Measurements from ENCODE around the gene KEAP1. TPM values are rescaled to one million over a fixed set of nuclear protein-coding genes. Genes with fewer than 3 reads are reported as not detected.
"Not testable (repeated sequence)": the region's sequence is repeated elsewhere in the genome, so short reads cannot be mapped to it uniquely, and the experiment has no call there.

KEAP1 gene
- total RNA-seq (2022) (45.2 and 46.8 TPM in 2 replicates), Bru-seq, nascent RNA (percentile 57 among the genes with signal in this experiment), BruChase-seq, experiment 1, labeled RNA remaining after a 6-hour chase (percentile 63 among the genes with signal in this experiment), BruChase-seq, experiment 2, labeled RNA remaining after a 2-hour chase (percentile 71 among the genes with signal in this experiment)
- long read RNA-seq, transcript KEAP1-201 (6 exons, 2,955 nt) = minor isoform, 8 of 58 reads
- long read RNA-seq, transcript KEAP1-202 (6 exons, 2,648 nt) = major isoform, 26 of 58 reads
- long read RNA-seq, partial matches to known transcripts = 7 of 58 reads
- long read RNA-seq, other reads (novel, unspliced or antisense) = 17 of 58 reads

DNA sequence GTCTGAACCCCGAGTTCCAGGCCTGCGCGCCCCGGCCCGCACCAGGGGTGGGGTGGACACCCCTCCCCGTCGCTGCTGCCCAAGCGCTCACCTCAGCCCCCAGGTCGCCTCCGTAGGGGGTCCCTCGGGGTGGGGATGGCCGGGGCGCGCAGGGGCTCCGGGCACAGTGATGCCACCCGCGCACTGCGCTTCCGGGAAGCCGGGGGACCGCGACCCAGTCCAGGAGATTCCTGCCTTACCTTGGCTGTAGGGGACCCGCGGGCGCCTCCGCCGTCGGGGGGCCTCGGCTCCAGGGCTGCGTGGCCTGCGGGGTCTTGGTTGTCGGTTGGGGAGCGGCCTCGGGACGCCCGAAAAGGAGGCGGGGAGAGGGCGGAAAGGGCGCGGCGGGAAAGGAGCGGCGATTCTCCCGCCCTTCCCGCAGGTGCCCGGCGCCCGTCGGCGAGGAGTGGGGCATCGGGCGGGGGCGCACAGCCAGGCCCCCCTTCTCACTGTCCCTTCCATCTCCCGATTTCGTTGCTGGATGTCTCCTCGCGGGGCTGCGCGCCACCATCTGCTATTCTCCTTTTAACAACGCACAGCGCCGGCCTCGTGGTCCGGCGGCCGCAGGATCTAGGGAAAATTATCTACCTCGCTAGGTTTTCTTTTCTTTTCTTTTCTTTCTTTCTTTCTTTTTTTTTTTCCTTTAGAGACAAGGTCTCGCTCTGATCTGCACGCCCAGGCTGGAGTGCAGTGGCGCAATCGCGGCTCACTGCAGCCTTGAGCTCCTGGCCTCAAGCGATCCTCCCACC lies at the start of gene KEAP1:
TSS of gene KEAP1 (minus strand) at position 355 of the 788 bp plus-strand sequence. CDS start 3,323 bp downstream, outside the sequence.
- peak; percentile 49 for DNase-seq

DNA sequence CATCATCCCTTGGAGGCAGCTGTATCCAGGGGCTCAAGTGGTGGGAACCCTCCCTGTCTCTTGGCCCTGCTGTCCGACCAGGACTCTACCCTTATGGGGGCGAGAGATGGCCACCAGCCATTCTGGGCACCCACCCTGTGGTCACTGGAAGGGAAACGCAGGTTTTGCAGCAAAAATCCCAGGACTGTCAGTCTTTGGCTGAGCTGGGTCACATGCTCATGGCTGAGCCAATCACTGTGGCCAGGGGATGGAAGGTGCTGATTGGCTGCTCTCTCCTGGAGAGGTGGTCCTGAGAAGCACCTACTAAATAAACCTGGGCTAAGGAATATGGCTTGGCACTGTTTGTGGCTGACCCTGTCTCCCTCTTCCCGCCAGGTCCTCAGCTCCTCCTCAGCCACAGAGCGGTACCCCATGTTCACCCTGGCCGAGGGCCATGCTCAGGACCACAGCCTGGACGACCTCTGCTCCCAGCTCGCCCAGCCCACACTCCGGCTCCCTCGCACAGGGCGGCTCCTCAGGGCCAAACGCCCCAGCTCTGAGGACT lies 49.4 kb upstream of the KEAP1 start:
- intact Hi-C loops (cut with micrococcal nuclease; ENCODE audit: unreplicated experiment) = no loop called here
- CTCF ChIA-PET = interaction anchor here (0.8 kb wide), 1 partner anchor 74 kb away, joined by 3 read pairs; no protein-coding TSS in a partner anchor
- Mint-ChIP-seq H3K4me1 (ENCODE audit: low read depth, unreplicated experiment) (no peaks in the 10 kb centered on the region), H3K36me3 (ENCODE audit: insufficient read depth, unreplicated experiment) (peaks cover 27% of the 10 kb centered on the region), H3K9me3 (ENCODE audit: low read depth, unreplicated experiment) (no peaks in the 10 kb centered on the region), H3K4me3 (ENCODE audit: low read depth, unreplicated experiment) (no peak overlapping the region), H3K27ac (ENCODE audit: unreplicated experiment) (no peak overlapping the region), H3K27me3 (ENCODE audit: unreplicated experiment) (no peaks in the 10 kb centered on the region)
- DNase-seq = no peak
- no TSS peak for BruUV-seq (replicated peaks)
- TF ChIP-seq, protein P1, sequence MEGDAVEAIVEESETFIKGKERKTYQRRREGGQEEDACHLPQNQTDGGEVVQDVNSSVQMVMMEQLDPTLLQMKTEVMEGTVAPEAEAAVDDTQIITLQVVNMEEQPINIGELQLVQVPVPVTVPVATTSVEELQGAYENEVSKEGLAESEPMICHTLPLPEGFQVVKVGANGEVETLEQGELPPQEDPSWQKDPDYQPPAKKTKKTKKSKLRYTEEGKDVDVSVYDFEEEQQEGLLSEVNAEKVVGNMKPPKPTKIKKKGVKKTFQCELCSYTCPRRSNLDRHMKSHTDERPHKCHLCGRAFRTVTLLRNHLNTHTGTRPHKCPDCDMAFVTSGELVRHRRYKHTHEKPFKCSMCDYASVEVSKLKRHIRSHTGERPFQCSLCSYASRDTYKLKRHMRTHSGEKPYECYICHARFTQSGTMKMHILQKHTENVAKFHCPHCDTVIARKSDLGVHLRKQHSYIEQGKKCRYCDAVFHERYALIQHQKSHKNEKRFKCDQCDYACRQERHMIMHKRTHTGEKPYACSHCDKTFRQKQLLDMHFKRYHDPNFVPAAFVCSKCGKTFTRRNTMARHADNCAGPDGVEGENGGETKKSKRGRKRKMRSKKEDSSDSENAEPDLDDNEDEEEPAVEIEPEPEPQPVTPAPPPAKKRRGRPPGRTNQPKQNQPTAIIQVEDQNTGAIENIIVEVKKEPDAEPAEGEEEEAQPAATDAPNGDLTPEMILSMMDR (IDR thresholded peaks at IDR 0.05; ENCODE audit: unreplicated experiment) = no peak

More for the DNA sequence above, at the start of gene KEAP1:
- intact Hi-C loops (cut with micrococcal nuclease; ENCODE audit: unreplicated experiment) = no loop called here
- Mint-ChIP-seq H3K4me1 (ENCODE audit: low read depth, unreplicated experiment) (peaks cover 13% of the 10 kb centered on the region), H3K27ac (ENCODE audit: unreplicated experiment) (peak within 1 kb of the TSS; percentile 82), H3K9me3 (ENCODE audit: low read depth, unreplicated experiment) (no peaks in the 10 kb centered on the region), H3K36me3 (ENCODE audit: insufficient read depth, unreplicated experiment) (peaks cover 27% of the 10 kb centered on the region), H3K4me3 (ENCODE audit: low read depth, unreplicated experiment) (peak within 1 kb of the TSS; percentile 85), H3K27me3 (ENCODE audit: unreplicated experiment) (no peaks in the 10 kb centered on the region)
- BruUV-seq (replicated peaks) = TSS peak; percentile 72
- TF ChIP-seq, protein P1 (IDR thresholded peaks at IDR 0.05; ENCODE audit: unreplicated experiment) = no peak
- CTCF ChIA-PET = interaction anchor here (0.6 kb wide), 1 partner anchor 55 kb away, joined by 10 read pairs; no protein-coding TSS in a partner anchor

DNA sequence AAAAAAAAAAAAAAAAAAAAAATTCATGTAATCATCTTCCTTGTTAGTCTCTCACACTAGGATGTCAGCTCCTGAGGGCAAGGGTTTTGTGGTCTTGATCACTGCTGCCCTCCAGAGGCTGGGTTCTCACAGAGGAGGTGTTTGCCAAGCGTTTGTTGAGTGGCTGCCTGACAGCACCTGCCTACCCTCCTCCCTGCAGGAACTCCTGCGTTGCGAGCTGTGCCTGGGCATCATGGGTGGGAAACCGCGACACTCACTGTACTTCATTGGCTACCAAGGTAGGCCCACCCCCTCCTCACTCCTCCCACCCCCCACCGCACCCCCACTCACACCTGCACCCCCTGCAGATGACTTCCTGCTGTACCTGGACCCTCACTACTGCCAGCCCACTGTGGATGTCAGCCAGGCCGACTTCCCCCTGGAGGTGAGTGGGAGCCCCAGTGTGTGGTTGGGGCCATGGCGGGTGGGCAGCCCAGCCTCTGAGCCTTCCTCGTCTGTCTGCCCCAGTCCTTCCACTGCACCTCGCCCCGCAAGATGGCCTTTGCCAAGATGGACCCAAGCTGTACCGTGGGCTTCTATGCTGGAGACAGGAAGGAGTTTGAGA lies 48.6 kb upstream of the KEAP1 start:
- TF ChIP-seq, protein P1 (IDR thresholded peaks at IDR 0.05; ENCODE audit: unreplicated experiment) = no peak
- Mint-ChIP-seq H3K4me3 (ENCODE audit: low read depth, unreplicated experiment) (no peak overlapping the region), H3K9me3 (ENCODE audit: low read depth, unreplicated experiment) (no peaks in the 10 kb centered on the region), H3K4me1 (ENCODE audit: low read depth, unreplicated experiment) (no peaks in the 10 kb centered on the region), H3K27me3 (ENCODE audit: unreplicated experiment) (no peaks in the 10 kb centered on the region), H3K27ac (ENCODE audit: unreplicated experiment) (no peak overlapping the region), H3K36me3 (ENCODE audit: insufficient read depth, unreplicated experiment) (peaks cover 25% of the 10 kb centered on the region)
- intact Hi-C loops (cut with micrococcal nuclease; ENCODE audit: unreplicated experiment) = no loop called here
- CTCF ChIA-PET = interaction anchor here (0.7 kb wide), 1 partner anchor 34 kb away, joined by 4 read pairs; no protein-coding TSS in a partner anchor
- peak; percentile 20 for DNase-seq
- no TSS peak for BruUV-seq (replicated peaks)

- H3K27me3 Mint-ChIP-seq (ENCODE audit: unreplicated experiment); intact Hi-C loops (cut with micrococcal nuclease; ENCODE audit: unreplicated experiment); BruUV-seq (replicated peaks); H3K4me1 Mint-ChIP-seq (ENCODE audit: low read depth, unreplicated experiment); H3K27ac Mint-ChIP-seq (ENCODE audit: unreplicated experiment); H3K4me3 Mint-ChIP-seq (ENCODE audit: low read depth, unreplicated experiment); H3K9me3 Mint-ChIP-seq (ENCODE audit: low read depth, unreplicated experiment); DNase-seq: not testable (repeated sequence)
- CTCF ChIA-PET = interaction anchor here (0.7 kb wide), 1 partner anchor 33 kb away, joined by 4 read pairs; no protein-coding TSS in a partner anchor
- H3K36me3 Mint-ChIP-seq (ENCODE audit: insufficient read depth, unreplicated experiment) = peaks cover 25% of the 10 kb centered on the region
Observed at GRCh38 chr19:10551006-10551405, 47.9 kb upstream of the KEAP1 start.

All from Calu3 (cell line).